GM12878 (cell line): Measurements from ENCODE around the gene CASK. TPM values are rescaled to one million over a fixed set of nuclear protein-coding genes. Genes with fewer than 3 reads are reported as not detected.

Source experiments
- ATAC-seq: fragments of 200-7000 bp; cut with Tn5 transposase; 3 replicates; pipeline ENCODE4 v1.9.1; 2020; ENCODE audit warnings: mild to moderate bottlenecking, moderate library complexity
- BruUV-seq: library from RNA; stranded (reverse); fragments of 400-500 nt; replicated peaks from 2 replicates; lab custom pipeline; 2021; lab: Mats Ljungman, UMichigan
- CTCF ChIA-PET: fragments of 300-600 bp; sonication (Branson Sonifier 250); formaldehyde crosslinking; extraction: SDS; loops from one replicate; lab custom pipeline; 2021; ENCODE audit warnings: inconsistent platforms; lab: Yijun Ruan, JAX
- POLR2A ChIA-PET: fragments of 350-600 bp; formaldehyde crosslinking; extraction: SDS; loops from one replicate; lab custom pipeline; 2021; ENCODE audit warnings: inconsistent platforms; lab: Charles Lee
- RAD21 ChIA-PET: fragments of 300-600 bp; sonication (Branson Sonifier 250); formaldehyde crosslinking; loops from one replicate; lab custom pipeline; 2023; ENCODE audit warnings: antibody characterized with exemption; ENCODE audit not compliant: unreplicated experiment; lab: Charles Lee
- SMC1A ChIA-PET: fragments of 300-600 bp; sonication (Branson Sonifier 250); formaldehyde crosslinking; loops from one replicate; lab custom pipeline; 2023; ENCODE audit not compliant: unreplicated experiment, uncharacterized antibody; lab: Charles Lee
- DNase-seq: peaks from one replicate; pipeline ENCODE4 v3.0.0-alpha.2; 2011; ENCODE audit warnings: low read depth, low spot score
- FAIRE-seq: peaks from 3 replicates; lab custom pipeline; 2011; peaks lifted over from hg19 to GRCh38; lab: Jason Lieb, UNC
- H2AFZ ChIP-seq: 2 replicates; pipeline ENCODE4 v1.6.0; 2011; ENCODE audit warnings: low read depth, low read length, control low read depth; ENCODE audit not compliant: control insufficient read depth
- H3K27ac ChIP-seq: 2 replicates; pipeline ENCODE4 v1.5.1; 2011; ENCODE audit warnings: control low read depth; ENCODE audit not compliant: control insufficient read depth, insufficient read depth
- H3K27me3 ChIP-seq, 2 experiments: replicated peaks in 1 of 2; 2 replicates each; pipeline versions ENCODE4 v1.6.0 to v1.6.1; 2011; ENCODE audit warnings: low read length in 1 of 2; ENCODE audit not compliant: control insufficient read depth in 2 of 2, insufficient read depth in 2 of 2
- H3K36me3 ChIP-seq, 2 experiments: 2 replicates each; pipeline ENCODE4 v1.5.1; 2011; ENCODE audit warnings: low read length in 1 of 2; ENCODE audit not compliant: control insufficient read depth in 2 of 2, insufficient read depth in 2 of 2
- H3K4me1 ChIP-seq: 2 replicates; pipeline ENCODE4 v1.6.1; 2011; ENCODE audit warnings: mild to moderate bottlenecking, low read length, moderate library complexity, mixed read lengths; ENCODE audit not compliant: control insufficient read depth, insufficient read depth
- H3K4me2 ChIP-seq: 2 replicates; pipeline ENCODE4 v1.6.0; 2011; ENCODE audit warnings: control low read depth; ENCODE audit not compliant: control insufficient read depth, insufficient read depth
- H3K4me3 ChIP-seq: fragments of 200-600 bp; sonication (generic); 2 replicates; pipeline ENCODE4 v1.5.1; 2016
- H3K79me2 ChIP-seq: 2 replicates; pipeline ENCODE4 v1.6.0; 2011; ENCODE audit warnings: low read length; ENCODE audit not compliant: control insufficient read depth, insufficient read depth
- H3K9ac ChIP-seq: 2 replicates; pipeline ENCODE4 v1.8.0; 2011; ENCODE audit warnings: low read length, control low read depth, mixed read lengths; ENCODE audit not compliant: control insufficient read depth, insufficient read depth
- H3K9me3 ChIP-seq: replicated peaks from 3 replicates; pipeline ENCODE4 v1.5.1; 2011; ENCODE audit warnings: mild to moderate bottlenecking, low read length; ENCODE audit not compliant: control insufficient read depth, insufficient read depth
- H4K20me1 ChIP-seq: 2 replicates; pipeline ENCODE4 v1.6.0; 2011; ENCODE audit not compliant: control insufficient read depth, insufficient read depth
- ATF7 ChIP-seq: fragments of 450-650 bp; IDR thresholded peaks from 2 replicates; pipeline ENCODE4 v1.6.1; 2016; ENCODE audit warnings: low read depth, mild to moderate bottlenecking
- BMI1 ChIP-seq: fragments of 450-650 bp; IDR thresholded peaks from 2 replicates; pipeline ENCODE4 v1.6.1; 2016; ENCODE audit warnings: mild to moderate bottlenecking, moderate library complexity, borderline replicate concordance
- BRCA1 ChIP-seq: IDR thresholded peaks from 2 replicates; pipeline ENCODE4 v1.6.1; 2011; ENCODE audit warnings: low read depth, low read length, improper control_type of control experiment
- CBFB ChIP-seq: IDR thresholded peaks from 2 replicates; pipeline ENCODE4 v1.6.1; 2016; ENCODE audit warnings: antibody characterized with exemption, low read depth
- CEBPB ChIP-seq, 2 experiments: fragments of 150-350 bp in 1 of 2; IDR thresholded peaks; 2 replicates each; pipeline ENCODE4 v1.6.1; 2012 to 2014; ENCODE audit warnings: low read depth in 2 of 2, low read length in 2 of 2, borderline replicate concordance in 1 of 2, inconsistent platforms in 1 of 2
- CREB1 ChIP-seq: IDR thresholded peaks from 2 replicates; pipeline ENCODE4 v1.6.1; 2012; ENCODE audit warnings: low read depth, mild to moderate bottlenecking, inconsistent platforms
- DPF2 ChIP-seq: fragments of 450-650 bp; IDR thresholded peaks from 2 replicates; pipeline ENCODE4 v1.6.1; 2017; ENCODE audit warnings: mild to moderate bottlenecking
- EP300 ChIP-seq, 2 experiments: fragments of 150-350 bp in 1 of 2; IDR thresholded peaks; 2 replicates each; pipeline ENCODE4 v1.6.1; 2011 to 2012; ENCODE audit warnings: low read depth in 2 of 2, low read length in 2 of 2, borderline replicate concordance in 1 of 2, improper control_type of control experiment in 1 of 2, inconsistent platforms in 1 of 2; ENCODE audit not compliant: control insufficient read depth in 1 of 2
- HDAC2 ChIP-seq: fragments of 200-600 bp; sonication (generic); IDR thresholded peaks from 2 replicates; pipeline ENCODE4 v1.6.1; 2017
- HDAC6 ChIP-seq: fragments of 200-600 bp; sonication (generic); IDR thresholded peaks from one replicate; pipeline ENCODE4 v1.8.0; 2017; ENCODE audit warnings: antibody characterized with exemption; ENCODE audit not compliant: unreplicated experiment
- JUNB ChIP-seq: IDR thresholded peaks from 2 replicates; pipeline ENCODE4 v1.6.1; 2016; ENCODE audit warnings: antibody characterized with exemption, mild to moderate bottlenecking
- KLF5 ChIP-seq: fragments of 450-650 bp; IDR thresholded peaks from 2 replicates; pipeline ENCODE4 v1.6.1; 2014; ENCODE audit warnings: mild to moderate bottlenecking; ENCODE audit not compliant: partially characterized antibody
- MEF2B ChIP-seq: fragments of 450-650 bp; IDR thresholded peaks from 2 replicates; pipeline ENCODE4 v1.6.1; 2018; ENCODE audit warnings: mild to moderate bottlenecking, moderate library complexity; ENCODE audit not compliant: partially characterized antibody, poor library complexity, severe bottlenecking
- MTA2 ChIP-seq: fragments of 450-650 bp; IDR thresholded peaks from 2 replicates; pipeline ENCODE4 v1.6.1; 2016; ENCODE audit warnings: low read depth, mild to moderate bottlenecking, moderate library complexity
- POLR2A ChIP-seq: IDR thresholded peaks from 2 replicates; pipeline ENCODE4 v1.6.1; 2011; ENCODE audit warnings: low read depth, mild to moderate bottlenecking, low read length
- RCOR1 ChIP-seq: conservative IDR thresholded peaks from 2 replicates; pipeline ENCODE4 v1.6.1; 2012; ENCODE audit warnings: low read depth, low read length, improper control_type of control experiment
- RUNX3 ChIP-seq: IDR thresholded peaks from 2 replicates; pipeline ENCODE4 v1.6.1; 2012; ENCODE audit warnings: low read length, inconsistent platforms
- SMAD1 ChIP-seq: fragments of 450-650 bp; IDR thresholded peaks from 2 replicates; pipeline ENCODE4 v1.6.1; 2018; ENCODE audit warnings: mild to moderate bottlenecking, low read depth; ENCODE audit not compliant: partially characterized antibody
- SMARCA5 ChIP-seq: fragments of 450-650 bp; IDR thresholded peaks from 2 replicates; pipeline ENCODE4 v1.6.1; 2017; ENCODE audit warnings: mild to moderate bottlenecking
- SREBF1 ChIP-seq: IDR thresholded peaks from 2 replicates; pipeline ENCODE4 v1.6.1; 2012; ENCODE audit warnings: mild to moderate bottlenecking, low read length
- ZNF24 ChIP-seq: fragments of 450-650 bp; IDR thresholded peaks from 2 replicates; pipeline ENCODE4 v1.6.1; 2017; ENCODE audit warnings: antibody characterized with exemption, mild to moderate bottlenecking
- ZNF384 ChIP-seq: IDR thresholded peaks from 2 replicates; pipeline ENCODE4 v1.6.1; 2012; ENCODE audit warnings: low read depth, mild to moderate bottlenecking, low read length, improper control_type of control experiment, borderline replicate concordance
- ZNF622 ChIP-seq: fragments of 450-650 bp; IDR thresholded peaks from 2 replicates; pipeline ENCODE4 v1.6.1; 2017; ENCODE audit warnings: mild to moderate bottlenecking, inconsistent platforms
- WGBS: methylation state at CpG from one replicate; pipeline ENCODE4 v1.1.6; 2016; ENCODE audit warnings: low lambda C conversion rate; ENCODE audit not compliant: insufficient replicate concordance, insufficient coverage; ENCODE audit errors: missing lambda C conversion rate; 5-methylcytosine and 5-hydroxymethylcytosine counted together
- in situ Hi-C: fragments of 300-500 bp; cut with MboI; formaldehyde crosslinking; loops from 9 replicates; pipeline ENCODE4 v1.14.3; 2018; ENCODE audit warnings: mixed read lengths
- intact Hi-C: fragments of 100-400 bp; cut with micrococcal nuclease; formaldehyde crosslinking; loops from one replicate; pipeline ENCODE4 v1.14.2; 2022; ENCODE audit not compliant: unreplicated experiment
- polyA plus RNA-seq, 11 experiments: library from polyadenylated mRNA; depleted of rRNA in 4 of 11; unstranded in 6 of 11; stranded (reverse) in 5 of 11; fragments of >200 nt; fragmentation: Nextera tagmentation in 4 of 11; fragmentation: Illumina TruSeq in 1 of 11; extraction: Ambion mirVana in 4 of 11; extraction: Trizol in 1 of 11; gene quantifications; 1 replicate in 1 of 11; 2 replicates in 10 of 11; pipeline versions ENCODE4 v1.2.1 to v1.2.3, GENCODE V29; 2011 to 2016; ENCODE audit warnings: inconsistent platforms in 2 of 11, missing spikeins in 2 of 11, low read depth in 1 of 11
- total RNA-seq, 4 experiments: library from RNA; depleted of rRNA in 3 of 4; stranded (reverse); fragments of >200 nt in 3 of 4; fragmentation: Illumina TruSeq in 1 of 4; extraction: Trizol in 1 of 4; gene quantifications; 2 replicates each; pipeline versions ENCODE4 v1.2.1 to v1.2.3, GENCODE V29; 2013 to 2021
- TF ChIP-seq, protein P1 (sequence below): IDR thresholded peaks from 2 replicates; pipeline ENCODE4 v1.6.1; 2011; ENCODE audit warnings: low read depth, low read length, improper control_type of control experiment, borderline replicate concordance

CASK gene
- total and polyA plus RNA-seq, 10 of the 15 experiments (the other 5 are each of a cell fraction or from before 2014, with no cell fraction given) = 0.60 to 45.9 (median 4.8) TPM

DNA sequence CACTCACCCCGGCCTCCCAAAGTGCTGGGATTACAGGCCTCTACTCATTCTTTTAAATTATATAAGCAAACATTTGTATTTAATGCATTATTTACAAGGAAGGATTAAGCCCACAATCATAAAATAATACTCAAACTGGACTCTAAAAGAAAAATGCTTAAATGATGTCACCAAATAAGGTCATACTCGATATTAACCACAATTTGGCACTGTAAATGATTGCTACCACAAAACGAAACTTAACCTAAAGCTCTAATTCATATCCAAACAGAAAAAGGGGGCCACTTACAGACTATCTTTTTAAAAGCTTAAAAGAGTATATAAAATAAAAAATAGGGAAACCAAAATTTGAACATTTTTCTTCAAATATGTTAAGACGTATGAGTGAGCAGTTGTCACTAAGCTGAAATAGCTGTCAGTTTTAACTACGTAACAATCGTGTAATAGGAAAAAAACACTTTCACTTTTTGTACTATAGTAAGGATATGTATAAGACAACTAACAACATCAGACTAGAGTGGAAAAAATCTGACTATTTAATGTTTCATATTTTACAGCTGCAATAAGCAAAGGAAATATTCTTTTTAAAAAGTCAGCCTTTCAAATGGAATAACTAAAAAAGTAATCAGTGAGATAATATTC lies 342.8 kb downstream of the CASK start:
- no TSS peak for BruUV-seq
- ChIA-PET CTCF (interaction anchor here (0.8 to 1.5 kb wide), 6 partner anchors 14 to 144 kb away, joined by 3 read pairs; partner anchors contain the start of gene GPR82), SMC1A (interaction anchor here (0.8 to 2.0 kb wide), 10 partner anchors 9 to 529 kb away, joined by 3 to 8 read pairs (median 4); partner anchors contain the start of gene GPR34), RAD21 (no interaction called here), POLR2A (no interaction called here)
- FAIRE-seq = no peak
- Histone ChIP-seq H3K4me1 (no peaks in the 10 kb centered on the region), H3K79me2 (no peaks in the 10 kb centered on the region), H3K9me3 (no peaks in the 10 kb centered on the region), H4K20me1 (no peaks in the 10 kb centered on the region), H2AFZ (no peak overlapping the region)
- WGBS = 31% methylated on average over 6 of the region's 6 CpGs
- in situ Hi-C loops = no loop called here
- intact Hi-C loops = no loop called here
- TF ChIP-seq HDAC6 (no peak), BRCA1 (no peak), SREBF1 (no peak), ATF7 (peak; percentile 88), KLF5 (no peak), BMI1 (no peak), ZNF24 (no peak), CBFB (no peak), ZNF622 (no peak), RUNX3 (peak; percentile 63), RCOR1 (no peak), MEF2B (no peak), SMAD1 (no peak), JUNB (0 out of 2 replicates have a peak, but pooled peaks have one; percentile 16), MTA2 (no peak), DPF2 (no peak), HDAC2 (no peak), ZNF384 (no peak), EP300 (IDR thresholded peaks at IDR 0.05; ENCODE audit: borderline replicate concordance in 1 of 2, control insufficient read depth in 1 of 2, low read depth in 2 of 2, low read length in 2 of 2) (no peak), SMARCA5 (no peak), POLR2A (no peak), CEBPB (IDR thresholded peaks at IDR 0.05; ENCODE audit: borderline replicate concordance in 1 of 2, low read depth in 2 of 2, low read length in 2 of 2) (no peak), CREB1 (no peak)
- TF ChIP-seq, protein P1, sequence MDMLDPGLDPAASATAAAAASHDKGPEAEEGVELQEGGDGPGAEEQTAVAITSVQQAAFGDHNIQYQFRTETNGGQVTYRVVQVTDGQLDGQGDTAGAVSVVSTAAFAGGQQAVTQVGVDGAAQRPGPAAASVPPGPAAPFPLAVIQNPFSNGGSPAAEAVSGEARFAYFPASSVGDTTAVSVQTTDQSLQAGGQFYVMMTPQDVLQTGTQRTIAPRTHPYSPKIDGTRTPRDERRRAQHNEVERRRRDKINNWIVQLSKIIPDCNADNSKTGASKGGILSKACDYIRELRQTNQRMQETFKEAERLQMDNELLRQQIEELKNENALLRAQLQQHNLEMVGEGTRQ = no peak
- TF ChIP-seq, all 136 proteins: peak for 3
- DNase-seq (no peak), ATAC-seq (peak; percentile 84)
- no peak overlapping the region for H3K27ac ChIP-seq
- no peak overlapping the region for H3K4me2 ChIP-seq
- no peak overlapping the region for H3K4me3 ChIP-seq
- no peaks in the 10 kb centered on the region for H3K27me3 ChIP-seq
- no peak overlapping the region for H3K9ac ChIP-seq
- H3K36me3 ChIP-seq = no peaks in the 10 kb centered on the region; a peak in 1 of 4 replicates
